Uterus (tissue), 4 donors: ENCODE results near the gene TNFAIP8L3. TPM values are rescaled to one million over a fixed set of nuclear protein-coding genes. Genes with fewer than 3 reads are reported as not detected.

Experiments
- DNase-seq, 2 donors: peaks; one replicate each; pipeline ENCODE4 v3.0.0-alpha.2; 2019 to 2020
- H3K27ac ChIP-seq, 2 donors: fragments of 200-600 bp; sonication (generic); 1 replicate in 1 of 2; 2 replicates in 1 of 2; pipeline ENCODE4 v1.5.1; 2016 to 2018
- H3K27me3 ChIP-seq, 2 donors: fragments of 200-600 bp; sonication (generic); one replicate each; pipeline ENCODE4 v1.5.1; 2018 to 2019; ENCODE audit warnings: control low read depth in 1 of 2
- H3K36me3 ChIP-seq, 2 donors: fragments of 200-600 bp; sonication (generic); one replicate each; pipeline ENCODE4 v1.5.1; 2019; ENCODE audit warnings: control low read depth in 1 of 2
- H3K4me1 ChIP-seq, 2 donors: fragments of 200-600 bp; sonication (generic); one replicate each; pipeline ENCODE4 v1.5.1; 2018 to 2019; ENCODE audit warnings: control low read depth in 1 of 2
- H3K4me3 ChIP-seq, 2 donors: fragments of 200-600 bp; sonication (generic); 1 replicate in 1 of 2; 2 replicates in 1 of 2; pipeline ENCODE4 v1.5.1; 2018 to 2019; ENCODE audit warnings: mild to moderate bottlenecking in 1 of 2
- H3K9me3 ChIP-seq, 2 donors: fragments of 200-600 bp; sonication (generic); one replicate each; pipeline ENCODE4 v1.5.1; 2019; ENCODE audit warnings: control low read depth in 1 of 2
- POLR2A ChIP-seq, 2 donors: fragments of 450-650 bp; IDR thresholded peaks; one replicate each; pipeline ENCODE4 v1.6.1; 2016; ENCODE audit warnings: antibody characterized with exemption in 2 of 2, mild to moderate bottlenecking in 1 of 2, moderate library complexity in 1 of 2
- intact Hi-C: fragments of 100-400 bp; cut with DNase I; formaldehyde crosslinking; loops from one replicate; pipeline ENCODE4 v1.15.1; 2023; ENCODE audit warnings: low total_unique reads
- total RNA-seq, 4 donors: library from RNA; depleted of rRNA in 3 of 4; stranded (reverse); fragments of >200 nt in 3 of 4; gene quantifications; one replicate each; pipeline versions ENCODE4 v1.1.0 to v1.2.4, GENCODE V29; 2014 to 2023
- TF ChIP-seq, protein P1 (sequence below), 4 experiments: fragments of 200-600 bp in 2 of 4; fragments of 450-650 bp in 2 of 4; sonication (generic) in 2 of 4; IDR thresholded peaks; one replicate each; pipeline ENCODE4 v1.5.1; 2016 to 2019; ENCODE audit warnings: antibody characterized with exemption in 4 of 4, mild to moderate bottlenecking in 2 of 4, moderate library complexity in 1 of 4
- donor health status: DM: yes; HTN: yes; CAD: no.

TNFAIP8L3 gene
- total RNA-seq, 4 donors from 2014 or later = 20.0 to 173 (median 43.2) TPM

GRCh38 chr15:51048308-51048707, 46.4 kb downstream of the TNFAIP8L3 start:
- intact Hi-C loops = loop anchor here (5.0 kb wide), 1 partner anchor 49 kb away; no protein-coding TSS in a partner anchor
- Histone ChIP-seq H3K36me3 (no peaks in the 10 kb centered on the region), H3K9me3 (no peaks in the 10 kb centered on the region), H3K4me3 (no peak overlapping the region), H3K4me1 (peaks cover 0 to 10% of the 10 kb centered on the region in 2 donors), H3K27ac (peak overlapping the region; percentile 62 to 78), H3K27me3 (no peaks in the 10 kb centered on the region)
- no peak for DNase-seq
- TF ChIP-seq, protein P1, sequence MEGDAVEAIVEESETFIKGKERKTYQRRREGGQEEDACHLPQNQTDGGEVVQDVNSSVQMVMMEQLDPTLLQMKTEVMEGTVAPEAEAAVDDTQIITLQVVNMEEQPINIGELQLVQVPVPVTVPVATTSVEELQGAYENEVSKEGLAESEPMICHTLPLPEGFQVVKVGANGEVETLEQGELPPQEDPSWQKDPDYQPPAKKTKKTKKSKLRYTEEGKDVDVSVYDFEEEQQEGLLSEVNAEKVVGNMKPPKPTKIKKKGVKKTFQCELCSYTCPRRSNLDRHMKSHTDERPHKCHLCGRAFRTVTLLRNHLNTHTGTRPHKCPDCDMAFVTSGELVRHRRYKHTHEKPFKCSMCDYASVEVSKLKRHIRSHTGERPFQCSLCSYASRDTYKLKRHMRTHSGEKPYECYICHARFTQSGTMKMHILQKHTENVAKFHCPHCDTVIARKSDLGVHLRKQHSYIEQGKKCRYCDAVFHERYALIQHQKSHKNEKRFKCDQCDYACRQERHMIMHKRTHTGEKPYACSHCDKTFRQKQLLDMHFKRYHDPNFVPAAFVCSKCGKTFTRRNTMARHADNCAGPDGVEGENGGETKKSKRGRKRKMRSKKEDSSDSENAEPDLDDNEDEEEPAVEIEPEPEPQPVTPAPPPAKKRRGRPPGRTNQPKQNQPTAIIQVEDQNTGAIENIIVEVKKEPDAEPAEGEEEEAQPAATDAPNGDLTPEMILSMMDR (IDR thresholded peaks at IDR 0.05) = no peak
- no peak for TF ChIP-seq POLR2A (IDR thresholded peaks at IDR 0.05)

- no peaks in the 10 kb centered on the region for H3K27me3 ChIP-seq
- peak; percentile 50 to 62 for DNase-seq
These were observed 47.8 kb downstream of the TNFAIP8L3 start for GRCh38 chr15:51046799-51047449.

GRCh38 chr15:51046016-51046415, 48.7 kb downstream of the TNFAIP8L3 start:
- no peak for DNase-seq
- no peaks in the 10 kb centered on the region for H3K36me3 ChIP-seq
- TF ChIP-seq, protein P1 (IDR thresholded peaks at IDR 0.05) = no peak
- no peak for TF ChIP-seq POLR2A (IDR thresholded peaks at IDR 0.05)
- peak overlapping the region; percentile 69 to 78 for H3K27ac ChIP-seq
- no peak overlapping the region for H3K4me3 ChIP-seq
- peaks cover 0 to 10% of the 10 kb centered on the region in 2 donors for H3K4me1 ChIP-seq
- intact Hi-C loops = loop anchor here (5.0 kb wide), 1 partner anchor 51 kb away; no protein-coding TSS in a partner anchor
- H3K27me3 ChIP-seq = no peaks in the 10 kb centered on the region
- H3K9me3 ChIP-seq = no peaks in the 10 kb centered on the region

More at GRCh38 chr15:51046799-51047449, 47.8 kb downstream of the TNFAIP8L3 start:
- intact Hi-C loops = loop anchor here (5.0 kb wide), 1 partner anchor 50 kb away; no protein-coding TSS in a partner anchor
- H3K4me1 ChIP-seq = peaks cover 0 to 10% of the 10 kb centered on the region in 2 donors
- no peak overlapping the region for H3K4me3 ChIP-seq
- H3K27ac ChIP-seq = peak overlapping the region; percentile 62 to 78
- TF ChIP-seq, protein P1 (IDR thresholded peaks at IDR 0.05) = no peak
- TF ChIP-seq POLR2A (IDR thresholded peaks at IDR 0.05) = no peak
- no peaks in the 10 kb centered on the region for H3K9me3 ChIP-seq
- no peaks in the 10 kb centered on the region for H3K36me3 ChIP-seq

DNA sequence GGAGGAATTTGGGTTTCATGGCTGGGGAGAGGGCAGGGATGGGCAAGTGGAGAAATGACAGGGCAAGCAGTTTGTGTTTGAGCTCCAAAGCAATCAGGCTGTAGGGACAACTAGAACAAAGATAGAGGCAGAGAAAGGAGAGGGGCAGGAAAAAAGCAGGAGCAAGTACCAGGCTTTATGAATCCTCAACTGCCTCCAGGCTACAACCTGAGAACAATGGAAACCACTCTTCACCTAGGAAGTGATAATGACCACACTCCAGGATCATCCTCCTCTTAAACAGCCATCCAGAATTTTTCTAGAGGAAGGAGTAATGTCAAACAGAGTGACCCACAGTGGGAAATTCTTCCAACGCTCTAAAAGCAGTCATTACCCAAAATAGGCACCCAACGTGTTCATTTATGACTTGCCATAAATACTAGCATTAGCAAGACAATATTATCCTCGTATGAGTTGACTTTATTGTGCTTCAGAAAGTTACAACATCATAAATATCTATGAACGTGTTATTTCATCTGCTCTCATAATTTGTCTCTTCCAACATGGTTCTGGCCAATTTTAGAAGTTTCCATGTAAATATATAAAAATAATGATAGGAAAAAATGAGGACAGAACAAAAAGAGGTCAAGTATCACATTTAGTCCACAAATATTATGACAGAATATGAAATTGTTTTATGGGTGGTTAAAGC, 50.5 kb downstream of the TNFAIP8L3 start:
- no peaks in the 10 kb centered on the region for H3K36me3 ChIP-seq
- no peak for TF ChIP-seq POLR2A (IDR thresholded peaks at IDR 0.05)
- TF ChIP-seq, protein P1 (IDR thresholded peaks at IDR 0.05) = no peak
- H3K27ac ChIP-seq = peak overlapping the region; percentile 77 to 78
- no peaks in the 10 kb centered on the region for H3K9me3 ChIP-seq
- no peaks in the 10 kb centered on the region for H3K27me3 ChIP-seq
- H3K4me3 ChIP-seq = no peak overlapping the region
- intact Hi-C loops = no loop called here
- no peak for DNase-seq
- peaks cover 0 to 10% of the 10 kb centered on the region in 2 donors for H3K4me1 ChIP-seq

GRCh38 chr15:51038974-51039319, 55.8 kb downstream of the TNFAIP8L3 start:
- intact Hi-C loops = no loop called here
- Histone ChIP-seq H3K4me3 (no peak overlapping the region), H3K36me3 (no peaks in the 10 kb centered on the region), H3K4me1 (no peaks in the 10 kb centered on the region), H3K27me3 (no peaks in the 10 kb centered on the region), H3K9me3 (no peaks in the 10 kb centered on the region), H3K27ac (no peak overlapping the region)
- no peak for DNase-seq
- TF ChIP-seq POLR2A (IDR thresholded peaks at IDR 0.05) = no peak
- TF ChIP-seq, protein P1 (IDR thresholded peaks at IDR 0.05) = no peak
